Measurements from ENCODE around the gene RASGRP4. TPM values are rescaled to one million over a fixed set of nuclear protein-coding genes. Genes with fewer than 3 reads are reported as not detected.
"Not testable (repeated sequence)": the region's sequence is repeated elsewhere in the genome, so short reads cannot be mapped to it uniquely, and the experiment has no call there.

RASGRP4 gene
- total and polyA plus RNA-seq, 4 donors = 3.5 to 39.0 (median 8.7) TPM

- no peaks in the 10 kb centered on the region for H3K4me1 ChIP-seq (ENCODE audit: control insufficient read depth in 5 of 5, insufficient read depth in 5 of 5, low read length in 5 of 5)
- no peaks in the 10 kb centered on the region for H3K9me3 ChIP-seq (ENCODE audit: control insufficient read depth in 4 of 4, insufficient read depth in 3 of 4, low read length in 3 of 4)
- no peak for DNase-seq
- H3K36me3 ChIP-seq (ENCODE audit: control insufficient read depth in 4 of 4, insufficient read depth in 4 of 4, low read length in 4 of 4) = no peaks in the 10 kb centered on the region
- ATAC-seq (ENCODE audit: insufficient read depth, low FRiP score) = no peak
- H3K9ac ChIP-seq (ENCODE audit: insufficient read depth in 1 of 2, low read length in 2 of 2) = no peak overlapping the region
- TF ChIP-seq, protein P1, sequence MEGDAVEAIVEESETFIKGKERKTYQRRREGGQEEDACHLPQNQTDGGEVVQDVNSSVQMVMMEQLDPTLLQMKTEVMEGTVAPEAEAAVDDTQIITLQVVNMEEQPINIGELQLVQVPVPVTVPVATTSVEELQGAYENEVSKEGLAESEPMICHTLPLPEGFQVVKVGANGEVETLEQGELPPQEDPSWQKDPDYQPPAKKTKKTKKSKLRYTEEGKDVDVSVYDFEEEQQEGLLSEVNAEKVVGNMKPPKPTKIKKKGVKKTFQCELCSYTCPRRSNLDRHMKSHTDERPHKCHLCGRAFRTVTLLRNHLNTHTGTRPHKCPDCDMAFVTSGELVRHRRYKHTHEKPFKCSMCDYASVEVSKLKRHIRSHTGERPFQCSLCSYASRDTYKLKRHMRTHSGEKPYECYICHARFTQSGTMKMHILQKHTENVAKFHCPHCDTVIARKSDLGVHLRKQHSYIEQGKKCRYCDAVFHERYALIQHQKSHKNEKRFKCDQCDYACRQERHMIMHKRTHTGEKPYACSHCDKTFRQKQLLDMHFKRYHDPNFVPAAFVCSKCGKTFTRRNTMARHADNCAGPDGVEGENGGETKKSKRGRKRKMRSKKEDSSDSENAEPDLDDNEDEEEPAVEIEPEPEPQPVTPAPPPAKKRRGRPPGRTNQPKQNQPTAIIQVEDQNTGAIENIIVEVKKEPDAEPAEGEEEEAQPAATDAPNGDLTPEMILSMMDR (IDR thresholded peaks at IDR 0.05; ENCODE audit: control extremely low read depth, extremely low read depth) = no peak
- H3K27ac ChIP-seq (ENCODE audit: low read depth in 1 of 2, low read length in 1 of 2) = no peak overlapping the region
- 60 to 78% methylated on average over 13 to 14 of the region's 14 CpGs for WGBS, 2 donors
- peaks cover 0 to 14% (median 3%) of the 10 kb centered on the region in 3 donors for H3K27me3 ChIP-seq (ENCODE audit: control insufficient read depth in 3 of 3, insufficient read depth in 3 of 3, low read length in 2 of 3)
- no peak overlapping the region for H3K4me3 ChIP-seq
Observed at GRCh38 chr19:38429055-38429810, 3.2 kb upstream of the RASGRP4 start.

DNA sequence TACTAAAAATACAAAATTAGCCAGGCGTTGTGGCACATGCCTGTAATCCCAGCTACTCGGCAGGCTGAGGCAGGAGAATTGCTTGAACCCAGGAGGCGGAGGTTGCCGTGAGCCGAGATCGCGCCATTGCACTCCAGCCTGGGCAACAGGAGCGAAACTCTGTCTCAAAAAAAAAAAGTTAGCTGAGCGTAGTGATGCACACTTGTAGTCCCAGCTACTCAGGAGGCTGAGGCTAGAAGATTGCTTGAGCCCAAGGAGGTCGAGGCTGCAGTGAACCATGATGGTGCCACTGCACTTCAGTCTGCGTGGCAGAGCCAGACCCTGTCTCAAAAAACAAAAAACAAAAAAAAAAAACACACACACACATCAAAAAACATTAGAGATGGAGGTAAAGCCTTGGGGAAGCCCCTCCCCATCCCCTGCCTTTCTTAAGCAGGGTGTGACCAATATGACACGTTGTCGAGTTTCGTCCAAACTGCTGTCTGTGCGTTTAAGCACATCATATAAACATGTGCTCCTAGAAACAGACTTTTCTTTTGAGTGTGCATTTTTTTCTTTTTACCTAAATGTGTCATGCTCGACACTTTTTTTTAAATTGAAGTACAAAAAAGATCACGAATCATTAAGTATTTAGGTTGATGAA, 1.1 kb upstream of the RASGRP4 start:
- H3K27me3 ChIP-seq (ENCODE audit: control insufficient read depth in 3 of 3, insufficient read depth in 3 of 3, low read length in 2 of 3); H3K4me1 ChIP-seq (ENCODE audit: control insufficient read depth in 5 of 5, insufficient read depth in 5 of 5, low read length in 5 of 5); H3K36me3 ChIP-seq (ENCODE audit: control insufficient read depth in 4 of 4, insufficient read depth in 4 of 4, low read length in 4 of 4); DNase-seq; H3K27ac ChIP-seq (ENCODE audit: low read depth in 1 of 2, low read length in 1 of 2); ATAC-seq (ENCODE audit: insufficient read depth, low FRiP score); H3K4me3 ChIP-seq; H3K9me3 ChIP-seq (ENCODE audit: control insufficient read depth in 4 of 4, insufficient read depth in 3 of 4, low read length in 3 of 4); H3K9ac ChIP-seq (ENCODE audit: insufficient read depth in 1 of 2, low read length in 2 of 2): not testable (repeated sequence)
- 70 to 79% methylated on average over 12 to 17 of the region's 17 CpGs for WGBS, 2 donors

DNA sequence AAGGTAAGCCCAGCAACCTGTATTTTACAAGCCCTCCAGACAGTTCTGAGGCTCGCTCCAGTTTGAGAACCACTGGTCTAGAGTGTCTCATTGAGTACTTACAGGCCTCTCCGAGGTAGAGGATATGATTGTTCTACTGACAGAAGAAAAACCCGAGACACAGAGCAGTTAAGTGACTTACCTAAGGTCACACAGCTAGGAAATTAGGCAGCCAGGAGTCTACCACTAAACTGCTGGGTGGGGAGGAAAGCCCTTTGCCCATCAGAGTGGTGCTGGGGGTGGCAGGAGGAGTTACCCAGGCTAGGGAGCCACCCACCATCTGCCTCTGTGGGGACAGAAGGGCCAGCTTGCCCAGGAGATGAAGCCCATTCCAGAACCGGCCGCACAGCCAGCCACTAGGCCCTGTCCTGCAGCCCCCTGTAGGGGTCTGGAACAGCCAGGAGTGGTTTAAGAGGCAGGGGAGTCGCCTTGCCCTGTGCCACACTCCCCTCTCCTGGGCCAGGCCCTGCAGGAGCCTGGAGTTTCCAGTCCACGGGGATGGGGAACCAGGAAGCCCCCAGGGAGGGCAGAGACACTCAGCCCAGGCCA, 703 bp downstream of the RASGRP4 start:
- Histone ChIP-seq H3K9me3 (ENCODE audit: control insufficient read depth in 4 of 4, insufficient read depth in 3 of 4, low read length in 3 of 4) (peaks cover 0 to 2% (median 0%) of the 10 kb centered on the region in 4 donors), H3K27ac (ENCODE audit: low read depth in 1 of 2, low read length in 1 of 2) (no peak overlapping the region), H3K9ac (ENCODE audit: insufficient read depth in 1 of 2, low read length in 2 of 2) (no peak overlapping the region), H3K36me3 (ENCODE audit: control insufficient read depth in 4 of 4, insufficient read depth in 4 of 4, low read length in 4 of 4) (no peaks in the 10 kb centered on the region), H3K4me3 (peak overlapping the region; percentile 26), H3K27me3 (ENCODE audit: control insufficient read depth in 3 of 3, insufficient read depth in 3 of 3, low read length in 2 of 3) (peaks cover 0 to 5% (median 0%) of the 10 kb centered on the region in 3 donors), H3K4me1 (ENCODE audit: control insufficient read depth in 5 of 5, insufficient read depth in 5 of 5, low read length in 5 of 5) (no peaks in the 10 kb centered on the region)
- 64 to 70% methylated on average over 7 of the region's 7 CpGs for WGBS, 2 donors
- ATAC-seq (ENCODE audit: insufficient read depth, low FRiP score) (no peak), DNase-seq (no peak)
- TF ChIP-seq, protein P1 (IDR thresholded peaks at IDR 0.05; ENCODE audit: control extremely low read depth, extremely low read depth) = no peak

DNA sequence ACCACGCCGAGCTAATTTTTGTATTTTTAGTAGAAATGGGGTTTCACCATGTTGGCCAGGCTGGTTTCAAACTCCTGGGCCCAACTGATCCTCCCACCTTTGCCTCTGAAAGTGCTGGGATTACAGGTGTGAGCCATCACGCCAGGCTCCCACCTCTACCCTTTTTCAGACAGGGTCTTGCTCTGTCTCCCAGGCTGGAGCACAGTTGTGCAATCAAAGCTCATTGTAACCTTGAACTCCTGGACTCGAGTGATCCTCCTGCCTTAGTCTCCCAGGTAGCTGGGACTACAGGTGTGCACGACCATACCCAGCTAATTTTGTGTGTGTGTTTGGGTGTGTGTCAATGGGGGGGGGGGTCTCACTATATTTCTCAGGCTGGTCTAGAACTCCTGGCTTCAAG, 1.7 kb downstream of the RASGRP4 start:
- no peaks in the 10 kb centered on the region for H3K4me1 ChIP-seq (ENCODE audit: control insufficient read depth in 5 of 5, insufficient read depth in 5 of 5, low read length in 5 of 5)
- H3K27ac ChIP-seq (ENCODE audit: low read depth in 1 of 2, low read length in 1 of 2) = no peak overlapping the region
- H3K9ac ChIP-seq (ENCODE audit: insufficient read depth in 1 of 2, low read length in 2 of 2) = no peak overlapping the region
- no peak for ATAC-seq (ENCODE audit: insufficient read depth, low FRiP score)
- no peak overlapping the region for H3K4me3 ChIP-seq
- peaks cover 0 to 2% (median 0%) of the 10 kb centered on the region in 4 donors for H3K9me3 ChIP-seq (ENCODE audit: control insufficient read depth in 4 of 4, insufficient read depth in 3 of 4, low read length in 3 of 4)
- H3K27me3 ChIP-seq (ENCODE audit: control insufficient read depth in 3 of 3, insufficient read depth in 3 of 3, low read length in 2 of 3) = peaks cover 0 to 5% (median 0%) of the 10 kb centered on the region in 3 donors
- DNase-seq = no peak
- TF ChIP-seq, protein P1 (IDR thresholded peaks at IDR 0.05; ENCODE audit: control extremely low read depth, extremely low read depth) = no peak
- 85 to 91% methylated on average over 4 to 5 of the region's 5 CpGs for WGBS, 2 donors
- H3K36me3 ChIP-seq (ENCODE audit: control insufficient read depth in 4 of 4, insufficient read depth in 4 of 4, low read length in 4 of 4) = no peaks in the 10 kb centered on the region

Data from lung (tissue), 12 donors.